Skin epidermis (tissue), 12 donors: ENCODE results near the gene ATG5.
"Not testable (repeated sequence)": the region's sequence is repeated elsewhere in the genome, so short reads cannot be mapped to it uniquely, and the experiment has no call there.

Experiments
- H3K27ac ChIP-seq, 21 experiments: fragments of 200-600 bp; sonication (generic) in 11 of 21; one replicate each; pipeline ENCODE4 v1.5.0; 2020; ENCODE audit warnings: mild to moderate bottlenecking in 3 of 21, inconsistent platforms in 2 of 21, moderate library complexity in 2 of 21
- H3K4me3 ChIP-seq, 7 experiments: fragments of 200-600 bp; sonication (generic) in 2 of 7; one replicate each; pipeline ENCODE4 v1.5.0; 2020; ENCODE audit warnings: inconsistent platforms in 2 of 7, mild to moderate bottlenecking in 2 of 7, moderate library complexity in 1 of 7

ATG5 gene

DNA sequence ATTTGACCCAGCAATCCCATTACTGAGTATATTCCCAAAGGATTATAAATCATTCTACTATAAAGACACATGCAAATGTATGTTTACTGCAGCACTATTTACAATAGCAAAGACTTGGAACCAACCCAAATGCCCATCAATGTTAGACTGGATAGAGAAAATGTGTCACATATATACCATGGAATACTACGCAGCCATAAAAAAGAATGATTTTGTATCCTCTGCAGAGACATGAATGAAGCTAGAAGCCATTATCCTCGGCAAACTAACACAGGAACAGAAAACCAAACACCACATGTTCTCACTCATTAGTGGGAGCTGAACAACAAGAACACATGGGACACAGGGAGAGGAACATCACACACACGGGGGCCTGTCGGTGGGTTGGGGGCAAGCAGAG lies 57.1 kb downstream of the ATG5 start:
- H3K27ac ChIP-seq, H3K4me3 ChIP-seq: not testable (repeated sequence)

DNA sequence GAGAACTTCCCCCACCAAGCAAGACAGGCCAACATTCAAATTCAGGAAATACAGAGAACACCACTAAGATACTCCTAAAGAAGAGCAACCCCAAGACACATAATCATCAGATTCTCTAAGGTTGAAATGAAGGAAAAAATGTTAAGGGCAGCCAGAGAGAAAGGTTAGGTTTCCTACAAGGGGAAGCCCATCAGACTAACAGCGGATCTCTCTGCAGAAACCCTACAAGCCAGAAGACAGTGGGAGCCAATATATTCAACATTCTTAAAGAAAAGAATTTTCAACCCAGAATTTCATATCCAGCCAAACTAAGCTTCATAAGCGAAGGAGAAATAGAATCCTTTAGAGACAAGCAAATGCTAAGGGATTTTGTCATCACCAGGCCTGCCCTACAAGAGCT lies 61.1 kb downstream of the ATG5 start:
- H3K27ac ChIP-seq, H3K4me3 ChIP-seq: not testable (repeated sequence)

DNA sequence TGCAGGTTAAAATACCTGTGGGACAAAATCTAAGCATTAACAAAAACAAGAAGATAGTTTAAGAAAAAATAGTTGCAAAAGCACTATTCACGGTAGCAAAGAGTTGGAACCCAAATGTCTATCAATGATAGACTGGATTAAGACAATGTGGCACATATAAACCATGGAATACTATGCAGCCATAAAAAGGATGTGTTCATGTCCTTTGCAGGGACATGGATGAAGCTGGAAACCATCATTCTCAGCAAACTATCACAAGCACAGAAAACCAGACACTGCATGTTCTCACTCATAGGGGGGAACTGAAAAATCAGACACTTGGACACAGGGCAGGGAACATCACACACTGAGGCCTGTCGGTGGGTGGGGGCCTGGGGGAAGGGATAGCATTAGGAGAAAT lies 65.8 kb downstream of the ATG5 start:
- H3K27ac ChIP-seq, H3K4me3 ChIP-seq: not testable (repeated sequence)

- Histone ChIP-seq H3K4me3 (no peak overlapping the region), H3K27ac (no peak overlapping the region)
These were observed 66.8 kb downstream of the ATG5 start for GRCh38 chr6:106258726-106259125.

GRCh38 chr6:106257195-106257594 lies 68.4 kb downstream of the ATG5 start:
- Histone ChIP-seq H3K27ac (no peak overlapping the region), H3K4me3 (no peak overlapping the region)

GRCh38 chr6:106256201-106256968 lies 69.2 kb downstream of the ATG5 start:
- Histone ChIP-seq H3K4me3 (no peak overlapping the region), H3K27ac (no peak overlapping the region)

- H3K27ac ChIP-seq: no peak overlapping the region
- no peak overlapping the region for H3K4me3 ChIP-seq
These were observed 70.3 kb downstream of the ATG5 start for GRCh38 chr6:106255306-106255705.

DNA sequence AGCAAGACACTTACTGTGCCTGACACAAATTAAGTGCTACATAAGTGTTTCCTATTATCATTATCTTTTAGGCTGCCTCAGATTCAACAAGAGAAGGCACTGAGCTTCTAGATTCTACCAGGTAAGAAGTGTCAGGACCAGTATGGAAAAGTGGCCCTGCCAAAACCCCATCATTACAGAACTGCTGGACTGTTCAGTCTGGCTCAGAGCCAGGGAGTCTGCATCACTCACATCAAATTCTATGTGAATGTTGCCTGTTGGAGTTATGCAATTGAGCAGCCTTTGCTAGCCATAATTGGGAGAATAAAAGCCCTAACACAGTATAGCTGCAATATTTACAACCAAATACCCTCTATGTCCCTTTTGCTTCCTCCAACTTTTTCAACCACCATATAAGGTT lies 70.9 kb downstream of the ATG5 start:
- Histone ChIP-seq H3K4me3 (no peak overlapping the region), H3K27ac (no peak overlapping the region)

DNA sequence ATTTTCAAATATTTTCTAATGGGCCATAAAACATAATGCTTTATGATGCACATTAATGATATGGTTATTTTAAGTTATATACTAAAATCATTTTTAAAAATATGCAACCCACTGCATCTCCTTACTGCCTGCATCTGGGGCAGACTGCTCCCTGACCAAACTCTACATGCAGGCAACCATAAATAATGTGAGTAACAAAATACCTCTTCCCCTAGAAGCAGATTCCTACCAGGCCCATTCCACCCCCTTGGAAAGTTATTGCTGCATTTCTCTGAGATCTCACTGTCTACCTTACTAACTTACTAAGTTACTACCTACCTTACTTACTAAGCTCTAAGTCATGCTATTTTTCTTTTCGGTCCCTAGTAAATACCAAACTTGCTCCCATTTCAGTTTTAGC lies 71.8 kb downstream of the ATG5 start:
- no peak overlapping the region for H3K4me3 ChIP-seq
- H3K27ac ChIP-seq: no peak overlapping the region

DNA sequence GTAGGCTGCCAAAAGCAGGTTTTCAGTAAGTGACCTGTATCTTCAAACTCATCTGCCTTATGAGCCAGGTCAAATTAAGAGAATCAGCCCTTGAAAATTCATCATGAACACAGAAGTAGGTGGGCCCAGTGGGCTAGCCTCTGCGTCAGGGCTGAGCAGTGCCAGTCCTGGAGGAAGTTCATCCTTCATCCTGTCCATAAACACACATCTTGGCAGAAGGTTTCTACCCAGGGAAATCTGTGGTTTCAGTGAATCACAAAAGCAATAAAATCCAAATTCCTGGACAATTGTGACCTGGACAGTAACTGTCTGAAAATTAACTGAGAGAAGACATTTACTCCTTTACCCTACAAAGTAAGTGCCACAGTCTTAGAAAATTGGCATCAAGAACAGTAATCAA lies 72.4 kb downstream of the ATG5 start:
- no peak overlapping the region for H3K27ac ChIP-seq
- no peak overlapping the region for H3K4me3 ChIP-seq

DNA sequence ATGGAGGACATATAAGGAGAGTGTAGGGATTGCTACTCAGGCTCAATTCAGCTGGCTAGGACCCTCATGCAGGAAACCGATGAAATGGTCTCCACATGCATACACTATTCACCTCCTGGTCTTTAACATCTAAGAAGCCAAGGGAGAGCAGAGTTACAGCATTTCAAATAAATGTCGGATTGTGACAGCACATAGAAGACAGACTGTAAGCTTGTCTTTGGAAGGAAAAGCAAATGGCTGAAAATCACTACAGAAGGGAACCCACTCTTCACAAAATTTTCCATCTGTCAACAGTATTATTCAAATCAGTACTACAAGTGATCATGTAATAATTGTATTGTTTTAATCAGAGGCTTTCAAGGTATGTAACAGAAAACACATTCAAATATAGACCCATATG lies 72.9 kb downstream of the ATG5 start:
- no peak overlapping the region for H3K27ac ChIP-seq
- H3K4me3 ChIP-seq: no peak overlapping the region

GRCh38 chr6:106251531-106252255 lies 73.9 kb downstream of the ATG5 start:
- not testable (repeated sequence) for H3K27ac ChIP-seq

GRCh38 chr6:106250953-106251352 lies 74.6 kb downstream of the ATG5 start:
- Histone ChIP-seq H3K4me3 (no peak overlapping the region), H3K27ac (no peak overlapping the region)

More at GRCh38 chr6:106251531-106252255, 73.9 kb downstream of the ATG5 start:
- H3K4me3 ChIP-seq: not testable (repeated sequence)

GRCh38 chr6:106249658-106250057 lies 75.9 kb downstream of the ATG5 start:
- no peak overlapping the region for H3K27ac ChIP-seq
- H3K4me3 ChIP-seq: no peak overlapping the region

GRCh38 chr6:106247733-106248132 lies 77.8 kb downstream of the ATG5 start:
- Histone ChIP-seq H3K27ac (peak overlapping the region in 3 of 21 experiments; percentile 8 to 46 (median 12)), H3K4me3 (no peak overlapping the region)

DNA sequence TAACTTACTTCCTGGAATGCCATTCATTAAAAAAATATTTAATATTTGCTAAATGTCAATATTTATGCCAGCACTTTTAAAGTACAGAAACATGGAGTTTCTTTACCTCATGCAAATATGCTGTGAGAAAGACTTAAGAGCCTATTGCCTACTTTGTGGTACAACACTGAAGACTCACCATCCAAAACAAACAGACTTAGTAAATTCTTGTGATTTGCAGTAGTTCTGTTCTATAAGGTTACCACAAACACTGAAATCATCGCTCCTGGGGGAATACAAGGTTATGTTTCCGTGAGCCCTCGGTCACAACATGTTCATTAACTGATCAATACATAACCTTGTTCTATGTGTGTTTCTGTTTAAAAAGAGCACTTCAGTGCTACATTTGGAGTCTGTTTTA lies 78.3 kb downstream of the ATG5 start:
- Histone ChIP-seq H3K27ac (peak overlapping the region in 3 of 21 experiments; percentile 8 to 46 (median 12)), H3K4me3 (no peak overlapping the region)

- no peak overlapping the region for H3K27ac ChIP-seq
These were observed 80.6 kb downstream of the ATG5 start for GRCh38 chr6:106244931-106245330.

DNA sequence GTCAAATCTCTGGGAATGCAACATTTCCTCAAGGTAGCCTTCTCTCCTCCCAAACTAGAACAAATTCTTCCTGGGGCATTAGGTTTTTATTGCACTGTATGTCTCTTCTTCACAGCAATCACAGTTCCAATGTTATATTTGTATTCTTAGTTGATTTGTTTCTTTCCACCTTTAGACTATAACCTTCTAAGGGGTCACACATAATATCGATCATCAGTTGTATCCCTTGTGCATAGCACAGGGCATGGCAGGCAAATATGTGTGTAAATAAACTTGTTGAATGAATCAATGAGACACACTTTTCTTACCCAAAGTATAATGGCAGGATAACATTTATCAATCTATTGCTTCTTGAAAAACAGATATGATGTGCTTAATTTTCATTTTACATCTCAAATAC lies 81.0 kb downstream of the ATG5 start:
- Histone ChIP-seq H3K4me3 (no peak overlapping the region), H3K27ac (no peak overlapping the region)

More at GRCh38 chr6:106244931-106245330, 80.6 kb downstream of the ATG5 start:
- no peak overlapping the region for H3K4me3 ChIP-seq

DNA sequence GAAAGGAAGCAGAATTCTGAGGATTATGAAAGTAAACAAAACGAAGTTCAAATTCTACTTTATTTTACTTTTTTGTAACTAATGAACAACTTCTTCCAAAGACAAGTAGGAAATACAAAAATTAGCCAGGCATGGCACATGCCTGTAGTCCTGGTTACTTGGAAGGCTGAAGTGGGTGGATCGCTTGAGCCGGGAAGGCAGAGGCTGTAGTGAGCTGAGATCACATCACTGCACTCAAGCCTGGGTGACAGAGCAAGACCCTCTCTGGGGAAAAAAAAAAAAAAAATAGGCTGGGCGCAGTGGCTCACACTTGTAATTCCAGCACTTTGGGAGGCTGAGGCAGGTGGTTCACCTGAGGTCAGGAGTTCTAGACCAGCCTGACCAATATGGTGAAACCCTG lies 82.3 kb downstream of the ATG5 start:
- H3K4me3 ChIP-seq: no peak overlapping the region
- H3K27ac ChIP-seq: no peak overlapping the region

GRCh38 chr6:106241498-106241897 lies 84.1 kb downstream of the ATG5 start:
- no peak overlapping the region for H3K4me3 ChIP-seq

GRCh38 chr6:106237286-106237685 lies 88.3 kb downstream of the ATG5 start:
- Histone ChIP-seq H3K27ac (no peak overlapping the region), H3K4me3 (no peak overlapping the region)

More at GRCh38 chr6:106241498-106241897, 84.1 kb downstream of the ATG5 start:
- H3K27ac ChIP-seq: no peak overlapping the region
